HepG2 (cell line): ENCODE results near the gene ANKRD11. TPM values are rescaled to one million over a fixed set of nuclear protein-coding genes. Genes with fewer than 3 reads are reported as not detected.

Source experiments
- CBFB ChIP-seq: sonication (generic); formaldehyde crosslinking; IDR thresholded peaks from 2 replicates; pipeline ENCODE4 v1.4.0; 2020; ENCODE audit warnings: missing genetic modification reagents
- CREM ChIP-seq, 2 experiments: sonication (generic) in 1 of 2; formaldehyde crosslinking in 1 of 2; IDR thresholded peaks; 2 replicates each; pipeline versions ENCODE4 v1.4.0 to v1.6.1; 2016 to 2020; ENCODE audit warnings: antibody characterized with exemption in 1 of 2, mild to moderate bottlenecking in 1 of 2, missing genetic modification reagents in 1 of 2
- EP300 ChIP-seq, 3 experiments: sonication (generic) in 1 of 3; formaldehyde crosslinking in 1 of 3; IDR thresholded peaks; 2 replicates each; pipeline versions ENCODE4 v1.5.1 to v1.6.1; 2011 to 2020; ENCODE audit warnings: low read depth in 2 of 3, low read length in 2 of 3, borderline replicate concordance in 1 of 3, improper control_type of control experiment in 1 of 3, mild to moderate bottlenecking in 1 of 3, missing genetic modification reagents in 1 of 3, moderate library complexity in 1 of 3
- GLI4 ChIP-seq: sonication (generic); formaldehyde crosslinking; IDR thresholded peaks from 2 replicates; pipeline ENCODE4 v1.5.1; 2020; ENCODE audit warnings: missing genetic modification reagents, mild to moderate bottlenecking, moderate library complexity, borderline replicate concordance
- GPBP1L1 ChIP-seq: sonication (generic); formaldehyde crosslinking; IDR thresholded peaks from 2 replicates; pipeline ENCODE4 v1.5.0; 2020; ENCODE audit warnings: mild to moderate bottlenecking, missing genetic modification reagents
- MAFF ChIP-seq: IDR thresholded peaks from 2 replicates; pipeline ENCODE4 v1.6.1; 2011; ENCODE audit warnings: low read depth, low read length, improper control_type of control experiment
- SYNCRIP ChIP-seq: fragments of 200-400 bp; formaldehyde crosslinking; IDR thresholded peaks from 2 replicates; pipeline ENCODE4 v1.6.1; 2018; ENCODE audit warnings: mild to moderate bottlenecking, low read depth, low read length; ENCODE audit not compliant: insufficient read depth
- YY1 ChIP-seq: IDR thresholded peaks from 2 replicates; pipeline ENCODE4 v1.6.1; 2011; ENCODE audit warnings: low read length, low read depth, moderate library complexity, mild to moderate bottlenecking; ENCODE audit not compliant: insufficient read depth, insufficient replicate concordance
- ZBTB44 ChIP-seq: sonication (generic); formaldehyde crosslinking; IDR thresholded peaks from 2 replicates; pipeline ENCODE4 v1.4.0; 2020; ENCODE audit warnings: missing genetic modification reagents
- ZFYVE20 ChIP-seq: sonication (generic); formaldehyde crosslinking; IDR thresholded peaks from 2 replicates; pipeline ENCODE4 v1.8.0; 2023; ENCODE audit warnings: low read depth, mild to moderate bottlenecking, moderate library complexity, missing genetic modification reagents, borderline replicate concordance
- ZNF136 ChIP-seq: sonication (generic); formaldehyde crosslinking; IDR thresholded peaks from 2 replicates; pipeline ENCODE4 v1.8.1; 2022; ENCODE audit warnings: low read depth, mild to moderate bottlenecking, moderate library complexity, missing genetic modification reagents
- ZNF3 ChIP-seq: IDR thresholded peaks from 2 replicates; pipeline ENCODE4 v1.7.0; 2017; ENCODE audit warnings: inconsistent platforms
- ZNF30 ChIP-seq: sonication (generic); formaldehyde crosslinking; IDR thresholded peaks from 2 replicates; pipeline ENCODE4 v1.5.0; 2020; ENCODE audit warnings: mild to moderate bottlenecking, missing genetic modification reagents
- ZNF501 ChIP-seq: sonication (generic); formaldehyde crosslinking; IDR thresholded peaks from 2 replicates; pipeline ENCODE4 v1.5.1; 2020; ENCODE audit warnings: mild to moderate bottlenecking, moderate library complexity, missing genetic modification reagents
- ZNF850 ChIP-seq: sonication (generic); formaldehyde crosslinking; conservative IDR thresholded peaks from 2 replicates; pipeline ENCODE4 v1.9.0; 2021; ENCODE audit warnings: mild to moderate bottlenecking, missing genetic modification reagents
- polyA plus RNA-seq, 8 experiments: library from polyadenylated mRNA; depleted of rRNA in 3 of 8; stranded (reverse) in 7 of 8; unstranded in 1 of 8; fragments of >200 nt; fragmentation: Illumina TruSeq in 4 of 8; extraction: Trizol in 4 of 8; gene quantifications; 2 replicates each; pipeline versions ENCODE4 v1.2.1 to v1.2.3, GENCODE V29; 2011 to 2016; ENCODE audit warnings: low read depth in 4 of 8, missing spikeins in 1 of 8, mixed read lengths in 1 of 8; ENCODE audit not compliant: insufficient read depth in 1 of 8
- total RNA-seq, 5 experiments: library from RNA; depleted of rRNA; stranded (reverse); fragments of >200 nt; fragmentation: Illumina TruSeq; extraction: Trizol; gene quantifications; 2 replicates each; pipeline ENCODE4 v1.2.3, GENCODE V29; 2016; ENCODE audit warnings: low read depth in 1 of 5
- TF ChIP-seq, protein P1 (sequence below): sonication (generic); formaldehyde crosslinking; IDR thresholded peaks from 2 replicates; pipeline ENCODE4 v1.5.0; 2020; ENCODE audit warnings: missing genetic modification reagents
- TF ChIP-seq, protein P2 (sequence below): sonication (generic); formaldehyde crosslinking; IDR thresholded peaks from 2 replicates; pipeline ENCODE4 v1.4.0; 2020; ENCODE audit warnings: mild to moderate bottlenecking, missing genetic modification reagents
- TF ChIP-seq, protein P3 (sequence below): sonication (generic); formaldehyde crosslinking; IDR thresholded peaks from 2 replicates; pipeline ENCODE4 v1.5.0; 2020; ENCODE audit warnings: mild to moderate bottlenecking, missing genetic modification reagents

The ANKRD11 gene
- total and polyA plus RNA-seq, 2 of the 13 experiments (the other 11 are each of a cell fraction or from before 2014, with no cell fraction given) = 21.4 to 38.4 TPM

- TF ChIP-seq GPBP1L1 (CRISPR knock-in tag) = no peak
- TF ChIP-seq, protein P1, sequence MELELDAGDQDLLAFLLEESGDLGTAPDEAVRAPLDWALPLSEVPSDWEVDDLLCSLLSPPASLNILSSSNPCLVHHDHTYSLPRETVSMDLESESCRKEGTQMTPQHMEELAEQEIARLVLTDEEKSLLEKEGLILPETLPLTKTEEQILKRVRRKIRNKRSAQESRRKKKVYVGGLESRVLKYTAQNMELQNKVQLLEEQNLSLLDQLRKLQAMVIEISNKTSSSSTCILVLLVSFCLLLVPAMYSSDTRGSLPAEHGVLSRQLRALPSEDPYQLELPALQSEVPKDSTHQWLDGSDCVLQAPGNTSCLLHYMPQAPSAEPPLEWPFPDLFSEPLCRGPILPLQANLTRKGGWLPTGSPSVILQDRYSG = no peak
- no peak for TF ChIP-seq ZNF850
- TF ChIP-seq CREM (IDR thresholded peaks at IDR 0.05) = no peak
- TF ChIP-seq CREM (CRISPR knock-in tag; IDR thresholded peaks at IDR 0.05) = no peak
- no peak for TF ChIP-seq ZBTB44 (CRISPR knock-in tag)
- TF ChIP-seq ZNF30 (CRISPR knock-in tag) = no peak
- TF ChIP-seq, protein P2, sequence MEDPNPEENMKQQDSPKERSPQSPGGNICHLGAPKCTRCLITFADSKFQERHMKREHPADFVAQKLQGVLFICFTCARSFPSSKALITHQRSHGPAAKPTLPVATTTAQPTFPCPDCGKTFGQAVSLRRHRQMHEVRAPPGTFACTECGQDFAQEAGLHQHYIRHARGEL (CRISPR knock-in tag) = no peak
- TF ChIP-seq ZFYVE20 (CRISPR knock-in tag) = no peak
- no peak for TF ChIP-seq ZNF3 (CRISPR knock-in tag)
- no peak for TF ChIP-seq YY1
- no peak for TF ChIP-seq GLI4 (CRISPR knock-in tag)
- TF ChIP-seq ZNF136 (CRISPR knock-in tag) = no peak
- no peak for TF ChIP-seq SYNCRIP
- TF ChIP-seq MAFF = no peak
- no peak for TF ChIP-seq CBFB (CRISPR knock-in tag)
- TF ChIP-seq EP300 (IDR thresholded peaks at IDR 0.05; ENCODE audit: low read depth in 2 of 2, low read length in 2 of 2) = no peak
- no peak for TF ChIP-seq EP300 (CRISPR knock-in tag; IDR thresholded peaks at IDR 0.05; ENCODE audit: borderline replicate concordance)
- peak; percentile 22; the same call in 1 of the 2 replicates for TF ChIP-seq ZNF501
- TF ChIP-seq, protein P3, sequence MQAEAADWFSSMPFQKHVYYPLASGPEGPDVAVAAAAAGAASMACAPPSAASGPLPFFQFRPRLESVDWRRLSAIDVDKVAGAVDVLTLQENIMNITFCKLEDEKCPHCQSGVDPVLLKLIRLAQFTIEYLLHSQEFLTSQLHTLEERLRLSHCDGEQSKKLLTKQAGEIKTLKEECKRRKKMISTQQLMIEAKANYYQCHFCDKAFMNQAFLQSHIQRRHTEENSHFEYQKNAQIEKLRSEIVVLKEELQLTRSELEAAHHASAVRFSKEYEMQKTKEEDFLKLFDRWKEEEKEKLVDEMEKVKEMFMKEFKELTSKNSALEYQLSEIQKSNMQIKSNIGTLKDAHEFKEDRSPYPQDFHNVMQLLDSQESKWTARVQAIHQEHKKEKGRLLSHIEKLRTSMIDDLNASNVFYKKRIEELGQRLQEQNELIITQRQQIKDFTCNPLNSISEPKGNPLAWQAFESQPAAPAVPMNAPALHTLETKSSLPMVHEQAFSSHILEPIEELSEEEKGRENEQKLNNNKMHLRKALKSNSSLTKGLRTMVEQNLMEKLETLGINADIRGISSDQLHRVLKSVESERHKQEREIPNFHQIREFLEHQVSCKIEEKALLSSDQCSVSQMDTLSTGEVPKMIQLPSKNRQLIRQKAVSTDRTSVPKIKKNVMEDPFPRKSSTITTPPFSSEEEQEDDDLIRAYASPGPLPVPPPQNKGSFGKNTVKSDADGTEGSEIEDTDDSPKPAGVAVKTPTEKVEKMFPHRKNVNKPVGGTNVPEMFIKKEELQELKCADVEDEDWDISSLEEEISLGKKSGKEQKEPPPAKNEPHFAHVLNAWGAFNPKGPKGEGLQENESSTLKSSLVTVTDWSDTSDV (CRISPR knock-in tag) = 0 out of 2 replicates have a peak, but pooled peaks have one; percentile 40
Observed at GRCh38 chr16:89383095-89384003, 107.0 kb downstream of the ANKRD11 start (continued).
